ENCODE measurements around the gene IL4R.
A peak's percentile ranks its signal among the peaks of the same experiment; 100 is the strongest.

IL4R gene

DNA sequence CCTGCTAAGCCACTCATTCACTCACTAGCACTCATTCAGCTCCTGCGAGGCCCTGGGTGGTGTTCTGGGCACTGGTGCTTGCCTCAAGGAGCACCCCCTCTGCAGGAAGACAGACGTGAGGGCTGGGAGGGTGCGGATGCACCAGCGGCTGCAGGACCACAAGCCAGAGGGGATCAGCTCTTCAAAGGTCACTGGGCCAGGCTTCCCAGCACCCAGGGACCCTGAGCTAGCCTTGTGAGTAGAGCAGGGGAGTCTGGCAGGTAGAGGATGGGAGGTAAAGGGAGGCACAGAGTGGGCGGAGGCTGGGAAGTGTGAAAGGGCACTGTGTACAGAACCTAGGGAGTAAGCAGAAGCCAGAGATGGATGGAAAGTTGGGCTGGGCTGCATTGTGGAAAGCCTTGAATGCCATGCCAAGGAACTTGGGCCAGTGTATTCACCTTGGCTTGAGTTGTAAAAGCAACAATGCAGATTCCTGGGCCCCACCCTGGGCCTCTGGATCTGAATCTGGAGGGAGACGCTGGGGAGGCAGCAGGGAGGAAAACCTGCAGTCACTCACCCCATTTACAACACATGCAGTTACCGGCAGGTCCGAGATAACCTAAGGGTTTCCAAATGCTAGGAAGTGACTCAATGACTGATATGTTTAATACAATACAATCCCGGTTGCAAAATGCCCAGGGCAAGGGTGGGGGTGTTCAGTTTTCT, 1.7 kb downstream of the IL4R start:
- 39% methylated on average over 7 of the region's 9 CpGs for WGBS

GRCh38 chr16:27316038-27316680, 2.4 kb downstream of the IL4R start:
- H3K18ac ChIP-seq (ENCODE audit: low read depth in 1 of 2, low read length in 2 of 2) = no peak overlapping the region
- H3K4me2 ChIP-seq (ENCODE audit: low read length, poor library complexity, severe bottlenecking) = peak overlapping the region; percentile 81
- no peak overlapping the region for H3K14ac ChIP-seq (ENCODE audit: low read length in 2 of 2)
- DNase-seq = no peak
- 81% methylated on average over 4 of the region's 8 CpGs for WGBS
- H2AK5ac ChIP-seq (ENCODE audit: low read length, severe bottlenecking) = no peak overlapping the region
- no peak overlapping the region for H4K91ac ChIP-seq (ENCODE audit: low read length)
- H4K8ac ChIP-seq (ENCODE audit: low read length) = no peak overlapping the region
- H3K9me3 ChIP-seq (ENCODE audit: control insufficient read depth, low read length) = no peaks in the 10 kb centered on the region
- H3K4me1 ChIP-seq (ENCODE audit: control insufficient read depth, insufficient read depth, low read depth, low read length) = peaks cover 38% of the 10 kb centered on the region
- peaks cover 3 to 13% of the 10 kb centered on the region in 2 experiments for H3K36me3 ChIP-seq (ENCODE audit: control insufficient read depth in 1 of 2, insufficient read depth in 2 of 2, low read depth in 1 of 2, low read length in 2 of 2)
- H2BK12ac ChIP-seq (ENCODE audit: low read length in 2 of 2) = peak overlapping the region in 1 of 2 experiments; percentile 66
- H2BK120ac ChIP-seq (ENCODE audit: low read depth, low read length) = no peak overlapping the region
- no peak overlapping the region for H2BK5ac ChIP-seq (ENCODE audit: low read depth, low read length, poor library complexity, severe bottlenecking)
- H3K4me3 ChIP-seq (ENCODE audit: insufficient read depth in 1 of 2, low read depth in 1 of 2, low read length in 2 of 2) = peak overlapping the region in 1 of 2 experiments; percentile 84
- no peak overlapping the region for H3K27ac ChIP-seq (ENCODE audit: low read length, poor library complexity, severe bottlenecking)
- no peaks in the 10 kb centered on the region for H3K27me3 ChIP-seq (ENCODE audit: control insufficient read depth in 1 of 2, insufficient read depth in 1 of 2, low read length in 2 of 2)
- H2BK15ac ChIP-seq (ENCODE audit: low read depth, poor library complexity, severe bottlenecking) = no peak overlapping the region
- no peak overlapping the region for H3K4ac ChIP-seq (ENCODE audit: low read depth in 1 of 2, low read length in 2 of 2)
- H3K23ac ChIP-seq (ENCODE audit: low read length in 2 of 2) = no peak overlapping the region
- H3K9ac ChIP-seq (ENCODE audit: low read length) = peak overlapping the region; percentile 95
- no peak overlapping the region for H2AFZ ChIP-seq (ENCODE audit: low read depth, low read length)
- H3K79me1 ChIP-seq (replicated peaks; ENCODE audit: low read length, poor library complexity, severe bottlenecking) = no peaks in the 10 kb centered on the region

More for the DNA sequence above, 1.7 kb downstream of the IL4R start:
- no peaks in the 10 kb centered on the region for H3K27me3 ChIP-seq (ENCODE audit: control insufficient read depth in 1 of 2, insufficient read depth in 1 of 2, low read length in 2 of 2)
- H2BK120ac ChIP-seq (ENCODE audit: low read depth, low read length) = peak overlapping the region; percentile 42
- peak overlapping the region; percentile 5 to 84 for H3K4me3 ChIP-seq (ENCODE audit: insufficient read depth in 1 of 2, low read depth in 1 of 2, low read length in 2 of 2)
- H3K4ac ChIP-seq (ENCODE audit: low read depth in 1 of 2, low read length in 2 of 2) = peak overlapping the region; percentile 75 to 79
- H3K9ac ChIP-seq (ENCODE audit: low read length) = peak overlapping the region; percentile 95
- no peak overlapping the region for H2BK5ac ChIP-seq (ENCODE audit: low read depth, low read length, poor library complexity, severe bottlenecking)
- no peaks in the 10 kb centered on the region for H3K9me3 ChIP-seq (ENCODE audit: control insufficient read depth, low read length)
- peak overlapping the region in 1 of 2 experiments; percentile 81 for H3K14ac ChIP-seq (ENCODE audit: low read length in 2 of 2)
- no peak overlapping the region for H2AFZ ChIP-seq (ENCODE audit: low read depth, low read length)
- DNase-seq = peak; percentile 76
- peak overlapping the region; percentile 59 to 90 for H2BK12ac ChIP-seq (ENCODE audit: low read length in 2 of 2)
- peak overlapping the region; percentile 29 for H2BK15ac ChIP-seq (ENCODE audit: low read depth, poor library complexity, severe bottlenecking)
- H3K79me1 ChIP-seq (replicated peaks; ENCODE audit: low read length, poor library complexity, severe bottlenecking) = no peaks in the 10 kb centered on the region
- H4K8ac ChIP-seq (ENCODE audit: low read length) = peak overlapping the region; percentile 78
- peaks cover 38% of the 10 kb centered on the region for H3K4me1 ChIP-seq (ENCODE audit: control insufficient read depth, insufficient read depth, low read depth, low read length)
- H3K36me3 ChIP-seq (ENCODE audit: control insufficient read depth in 1 of 2, insufficient read depth in 2 of 2, low read depth in 1 of 2, low read length in 2 of 2) = peaks cover 3 to 13% of the 10 kb centered on the region in 2 experiments
- peak overlapping the region in 1 of 2 experiments; percentile 1 for H3K23ac ChIP-seq (ENCODE audit: low read length in 2 of 2)
- peak overlapping the region; percentile 37 to 81 for H3K18ac ChIP-seq (ENCODE audit: low read depth in 1 of 2, low read length in 2 of 2)
- peak overlapping the region; percentile 36 for H3K27ac ChIP-seq (ENCODE audit: low read length, poor library complexity, severe bottlenecking)
- peak overlapping the region; percentile 80 for H4K91ac ChIP-seq (ENCODE audit: low read length)
- peak overlapping the region; percentile 17 for H2AK5ac ChIP-seq (ENCODE audit: low read length, severe bottlenecking)
- H3K4me2 ChIP-seq (ENCODE audit: low read length, poor library complexity, severe bottlenecking) = peak overlapping the region; percentile 81

GRCh38 chr16:27317320-27317719, 3.5 kb downstream of the IL4R start:
- peak overlapping the region; percentile 95 for H3K9ac ChIP-seq (ENCODE audit: low read length)
- H2BK12ac ChIP-seq (ENCODE audit: low read length in 2 of 2) = peak overlapping the region; percentile 21 to 70
- no peak overlapping the region for H4K8ac ChIP-seq (ENCODE audit: low read length)
- H2AK5ac ChIP-seq (ENCODE audit: low read length, severe bottlenecking) = peak overlapping the region; percentile 12
- peaks cover 3 to 13% of the 10 kb centered on the region in 2 experiments for H3K36me3 ChIP-seq (ENCODE audit: control insufficient read depth in 1 of 2, insufficient read depth in 2 of 2, low read depth in 1 of 2, low read length in 2 of 2)
- no peak overlapping the region for H2BK5ac ChIP-seq (ENCODE audit: low read depth, low read length, poor library complexity, severe bottlenecking)
- H3K79me1 ChIP-seq (replicated peaks; ENCODE audit: low read length, poor library complexity, severe bottlenecking) = no peaks in the 10 kb centered on the region
- 85% methylated on average over 7 of the region's 7 CpGs for WGBS
- H2BK15ac ChIP-seq (ENCODE audit: low read depth, poor library complexity, severe bottlenecking) = no peak overlapping the region
- no peaks in the 10 kb centered on the region for H3K9me3 ChIP-seq (ENCODE audit: control insufficient read depth, low read length)
- H3K23ac ChIP-seq (ENCODE audit: low read length in 2 of 2) = no peak overlapping the region
- no peak for DNase-seq
- peak overlapping the region; percentile 25 for H3K27ac ChIP-seq (ENCODE audit: low read length, poor library complexity, severe bottlenecking)
- H3K4me2 ChIP-seq (ENCODE audit: low read length, poor library complexity, severe bottlenecking) = peak overlapping the region; percentile 27
- no peak overlapping the region for H2BK120ac ChIP-seq (ENCODE audit: low read depth, low read length)
- H4K91ac ChIP-seq (ENCODE audit: low read length) = no peak overlapping the region
- H3K27me3 ChIP-seq (ENCODE audit: control insufficient read depth in 1 of 2, insufficient read depth in 1 of 2, low read length in 2 of 2) = no peaks in the 10 kb centered on the region
- peak overlapping the region in 1 of 2 experiments; percentile 12 for H3K4ac ChIP-seq (ENCODE audit: low read depth in 1 of 2, low read length in 2 of 2)
- no peak overlapping the region for H3K4me3 ChIP-seq (ENCODE audit: insufficient read depth in 1 of 2, low read depth in 1 of 2, low read length in 2 of 2)
- H3K18ac ChIP-seq (ENCODE audit: low read depth in 1 of 2, low read length in 2 of 2) = peak overlapping the region in 1 of 2 experiments; percentile 38
- peak overlapping the region in 1 of 2 experiments; percentile 10 for H3K14ac ChIP-seq (ENCODE audit: low read length in 2 of 2)
- H2AFZ ChIP-seq (ENCODE audit: low read depth, low read length) = no peak overlapping the region
- H3K4me1 ChIP-seq (ENCODE audit: control insufficient read depth, insufficient read depth, low read depth, low read length) = peaks cover 35% of the 10 kb centered on the region

GRCh38 chr16:27317738-27318391, 4.1 kb downstream of the IL4R start:
- no peak overlapping the region for H2BK120ac ChIP-seq (ENCODE audit: low read depth, low read length)
- peaks cover 3 to 13% of the 10 kb centered on the region in 2 experiments for H3K36me3 ChIP-seq (ENCODE audit: control insufficient read depth in 1 of 2, insufficient read depth in 2 of 2, low read depth in 1 of 2, low read length in 2 of 2)
- peak overlapping the region; percentile 6 to 7 for H3K18ac ChIP-seq (ENCODE audit: low read depth in 1 of 2, low read length in 2 of 2)
- peak overlapping the region in 1 of 2 experiments; percentile 1 for H3K4me3 ChIP-seq (ENCODE audit: insufficient read depth in 1 of 2, low read depth in 1 of 2, low read length in 2 of 2)
- H3K4ac ChIP-seq (ENCODE audit: low read depth in 1 of 2, low read length in 2 of 2) = no peak overlapping the region
- H3K27me3 ChIP-seq (ENCODE audit: control insufficient read depth in 1 of 2, insufficient read depth in 1 of 2, low read length in 2 of 2) = no peaks in the 10 kb centered on the region
- H3K14ac ChIP-seq (ENCODE audit: low read length in 2 of 2) = no peak overlapping the region
- no peak overlapping the region for H2BK5ac ChIP-seq (ENCODE audit: low read depth, low read length, poor library complexity, severe bottlenecking)
- H2AFZ ChIP-seq (ENCODE audit: low read depth, low read length) = no peak overlapping the region
- H3K4me1 ChIP-seq (ENCODE audit: control insufficient read depth, insufficient read depth, low read depth, low read length) = peaks cover 36% of the 10 kb centered on the region
- no peak for DNase-seq
- peak overlapping the region; percentile 95 for H3K9ac ChIP-seq (ENCODE audit: low read length)
- no peak overlapping the region for H3K23ac ChIP-seq (ENCODE audit: low read length in 2 of 2)
- peak overlapping the region; percentile 38 for H4K8ac ChIP-seq (ENCODE audit: low read length)
- H2BK12ac ChIP-seq (ENCODE audit: low read length in 2 of 2) = no peak overlapping the region
- peaks cover 2% of the 10 kb centered on the region for H3K79me1 ChIP-seq (replicated peaks; ENCODE audit: low read length, poor library complexity, severe bottlenecking)
- no peak overlapping the region for H2BK15ac ChIP-seq (ENCODE audit: low read depth, poor library complexity, severe bottlenecking)
- 93% methylated on average over 10 of the region's 10 CpGs for whole genome bisulfite sequencing
- no peak overlapping the region for H2AK5ac ChIP-seq (ENCODE audit: low read length, severe bottlenecking)
- peak overlapping the region; percentile 62 for H3K27ac ChIP-seq (ENCODE audit: low read length, poor library complexity, severe bottlenecking)
- peak overlapping the region; percentile 25 for H3K4me2 ChIP-seq (ENCODE audit: low read length, poor library complexity, severe bottlenecking)
- H4K91ac ChIP-seq (ENCODE audit: low read length) = no peak overlapping the region
- no peaks in the 10 kb centered on the region for H3K9me3 ChIP-seq (ENCODE audit: control insufficient read depth, low read length)
